ENCODE results near the gene FAHD2A.
"Not testable (repeated sequence)": the region's sequence is repeated elsewhere in the genome, so short reads cannot be mapped to it uniquely, and the experiment has no call there.

DNA sequence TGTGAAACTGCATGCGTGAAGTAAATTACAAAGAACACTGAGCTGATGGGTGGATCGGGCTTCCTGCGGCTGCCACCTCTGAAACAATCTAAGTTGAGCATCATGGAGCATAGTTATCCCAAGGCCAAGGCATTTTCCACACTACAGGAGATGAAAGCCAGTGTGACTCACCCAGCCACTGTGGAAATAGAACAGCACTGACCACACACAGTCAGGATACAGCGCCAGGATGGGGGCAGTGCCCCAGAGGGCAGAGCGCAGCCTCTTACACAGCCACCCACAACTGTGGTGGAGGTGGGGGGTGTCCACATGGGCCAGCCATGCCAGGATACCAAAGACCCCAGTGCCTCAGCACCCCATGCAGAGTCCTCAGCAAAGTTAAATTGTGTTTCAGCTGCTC lies 8.7 kb downstream of the FAHD2A start:
- not testable (repeated sequence) for TF ChIP-seq EZH2 (IDR thresholded peaks at IDR 0.05)
- TF ChIP-seq, protein P1, sequence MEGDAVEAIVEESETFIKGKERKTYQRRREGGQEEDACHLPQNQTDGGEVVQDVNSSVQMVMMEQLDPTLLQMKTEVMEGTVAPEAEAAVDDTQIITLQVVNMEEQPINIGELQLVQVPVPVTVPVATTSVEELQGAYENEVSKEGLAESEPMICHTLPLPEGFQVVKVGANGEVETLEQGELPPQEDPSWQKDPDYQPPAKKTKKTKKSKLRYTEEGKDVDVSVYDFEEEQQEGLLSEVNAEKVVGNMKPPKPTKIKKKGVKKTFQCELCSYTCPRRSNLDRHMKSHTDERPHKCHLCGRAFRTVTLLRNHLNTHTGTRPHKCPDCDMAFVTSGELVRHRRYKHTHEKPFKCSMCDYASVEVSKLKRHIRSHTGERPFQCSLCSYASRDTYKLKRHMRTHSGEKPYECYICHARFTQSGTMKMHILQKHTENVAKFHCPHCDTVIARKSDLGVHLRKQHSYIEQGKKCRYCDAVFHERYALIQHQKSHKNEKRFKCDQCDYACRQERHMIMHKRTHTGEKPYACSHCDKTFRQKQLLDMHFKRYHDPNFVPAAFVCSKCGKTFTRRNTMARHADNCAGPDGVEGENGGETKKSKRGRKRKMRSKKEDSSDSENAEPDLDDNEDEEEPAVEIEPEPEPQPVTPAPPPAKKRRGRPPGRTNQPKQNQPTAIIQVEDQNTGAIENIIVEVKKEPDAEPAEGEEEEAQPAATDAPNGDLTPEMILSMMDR (IDR thresholded peaks at IDR 0.05): not testable (repeated sequence)
